Activated CD4-positive, CD25-positive, alpha-beta regulatory T cell treated with anti-CD3 and anti-CD28 coated beads, Interleukin-2, amount 50 U/mL, for 72 hours (primary cell): ENCODE results near the gene ATAD2B.

Experiments used
- DNase-seq: peaks from one replicate; pipeline ENCODE4 v3.0.0; 2021

ATAD2B gene

DNA sequence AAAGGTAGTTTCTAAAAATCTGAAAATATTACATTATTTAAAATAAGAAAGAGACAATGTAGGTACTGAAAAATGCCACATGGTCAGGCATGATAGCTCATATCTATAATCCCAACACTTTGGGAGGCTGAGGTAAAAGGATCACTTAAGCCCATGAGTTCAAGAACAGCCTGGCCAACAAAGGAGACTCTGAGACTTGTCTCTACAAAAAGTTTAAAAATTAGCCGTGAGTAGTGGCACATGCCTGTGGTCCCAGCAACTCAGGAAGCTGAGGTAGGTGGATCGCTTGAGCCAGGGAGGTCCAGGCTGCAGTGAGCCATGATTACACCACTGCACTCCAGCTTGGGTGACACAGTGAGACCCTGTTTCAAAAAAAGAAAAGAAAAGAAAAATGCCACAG is 21.8 kb downstream of the ATAD2B start:
- no peak for DNase-seq

DNA sequence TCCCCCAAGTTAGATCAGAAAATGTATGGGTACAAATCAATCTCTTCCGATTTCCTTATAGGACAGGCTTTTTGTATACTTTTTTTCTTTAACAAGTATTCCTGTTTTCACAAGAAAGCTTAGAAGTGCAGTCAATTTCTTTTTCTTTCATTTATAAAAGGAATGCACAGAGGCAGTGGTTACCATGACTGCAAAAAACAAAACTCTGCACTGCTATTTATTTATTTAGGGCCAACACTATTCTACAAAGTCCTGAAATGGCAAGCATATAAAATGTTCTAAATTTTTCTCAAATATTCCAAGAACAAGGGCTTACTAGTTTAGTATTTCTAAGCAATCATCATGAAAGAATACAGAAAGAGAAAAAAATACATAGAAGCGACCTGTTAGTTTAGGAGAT is 22.2 kb downstream of the ATAD2B start:
- no peak for DNase-seq

DNA sequence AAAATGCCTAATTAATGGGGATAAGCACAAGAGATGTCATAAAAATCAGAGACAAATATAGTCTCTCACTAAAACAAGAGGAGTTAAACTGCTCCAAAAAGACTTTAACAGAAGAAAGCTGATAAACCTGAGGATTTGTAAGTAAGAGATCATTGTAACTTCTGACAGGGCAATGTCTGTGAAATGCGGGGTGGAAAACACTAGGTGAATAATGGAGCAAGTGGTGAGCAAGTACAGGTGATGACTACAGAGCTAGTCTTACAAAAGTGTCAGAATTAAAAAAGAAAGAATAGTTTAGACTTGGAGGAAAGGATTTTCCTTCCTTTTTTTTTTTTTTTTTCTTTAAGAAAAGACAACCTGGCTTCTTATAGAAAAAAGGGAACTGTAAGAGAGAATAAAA is 22.7 kb downstream of the ATAD2B start:
- no peak for DNase-seq

DNA sequence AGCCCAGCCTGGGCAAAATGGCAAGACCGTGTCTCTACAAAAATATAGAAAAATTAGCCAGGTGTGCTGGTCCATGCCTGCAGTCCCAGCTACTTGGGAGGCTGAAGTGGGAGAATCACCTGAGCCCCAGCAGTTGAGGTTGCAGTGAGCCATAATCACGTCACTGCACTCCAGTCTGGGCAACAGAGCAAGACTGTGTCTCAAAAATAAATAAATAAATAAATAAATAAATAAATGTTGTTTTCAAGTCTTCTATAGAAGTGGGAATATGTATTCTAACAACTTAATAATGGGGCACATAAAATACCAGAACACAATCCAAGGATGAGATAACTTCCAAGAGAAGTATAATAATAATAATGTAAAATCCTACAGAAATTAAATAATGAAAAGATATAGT is 23.9 kb downstream of the ATAD2B start:
- DNase-seq = no peak

DNA sequence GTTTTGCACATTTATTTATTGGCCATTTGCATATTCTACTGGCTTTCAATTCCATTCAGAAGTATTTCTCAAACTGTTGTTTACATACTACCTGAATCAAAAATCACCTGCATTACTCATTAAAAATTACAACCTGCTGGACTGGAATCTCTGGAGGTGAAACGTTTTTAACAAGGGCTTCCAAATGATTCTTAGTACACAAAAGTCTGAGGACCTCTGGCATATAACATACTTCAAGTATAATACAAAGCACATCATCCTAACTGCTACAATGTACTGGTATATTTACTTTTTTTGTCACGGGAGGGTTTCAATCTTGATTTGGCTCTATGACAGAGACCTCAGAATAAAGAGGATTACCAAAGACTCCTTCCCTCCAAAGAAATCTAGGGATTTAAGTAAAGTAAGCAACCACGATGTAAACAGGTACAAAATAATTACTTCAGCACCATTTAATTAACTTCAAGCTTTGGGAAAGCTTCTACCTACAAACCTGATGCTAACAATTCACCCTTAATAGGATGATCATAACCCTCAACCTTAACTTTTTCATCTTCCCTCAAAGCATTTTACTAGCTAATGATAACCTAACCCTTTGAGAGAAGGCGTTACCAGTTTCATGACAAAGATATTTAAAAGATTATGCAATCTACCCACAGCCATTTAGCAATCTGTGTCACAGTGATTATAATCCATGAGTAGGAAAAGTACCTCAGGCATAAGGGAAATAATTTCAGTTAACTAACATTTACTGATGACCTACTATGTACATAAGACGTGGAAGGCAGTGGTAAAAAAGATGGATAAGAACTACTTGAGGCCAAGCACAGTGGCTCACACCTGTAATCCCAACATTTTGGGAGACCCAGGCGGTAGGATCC is 24.7 kb downstream of the ATAD2B start:
- no peak for DNase-seq

DNA sequence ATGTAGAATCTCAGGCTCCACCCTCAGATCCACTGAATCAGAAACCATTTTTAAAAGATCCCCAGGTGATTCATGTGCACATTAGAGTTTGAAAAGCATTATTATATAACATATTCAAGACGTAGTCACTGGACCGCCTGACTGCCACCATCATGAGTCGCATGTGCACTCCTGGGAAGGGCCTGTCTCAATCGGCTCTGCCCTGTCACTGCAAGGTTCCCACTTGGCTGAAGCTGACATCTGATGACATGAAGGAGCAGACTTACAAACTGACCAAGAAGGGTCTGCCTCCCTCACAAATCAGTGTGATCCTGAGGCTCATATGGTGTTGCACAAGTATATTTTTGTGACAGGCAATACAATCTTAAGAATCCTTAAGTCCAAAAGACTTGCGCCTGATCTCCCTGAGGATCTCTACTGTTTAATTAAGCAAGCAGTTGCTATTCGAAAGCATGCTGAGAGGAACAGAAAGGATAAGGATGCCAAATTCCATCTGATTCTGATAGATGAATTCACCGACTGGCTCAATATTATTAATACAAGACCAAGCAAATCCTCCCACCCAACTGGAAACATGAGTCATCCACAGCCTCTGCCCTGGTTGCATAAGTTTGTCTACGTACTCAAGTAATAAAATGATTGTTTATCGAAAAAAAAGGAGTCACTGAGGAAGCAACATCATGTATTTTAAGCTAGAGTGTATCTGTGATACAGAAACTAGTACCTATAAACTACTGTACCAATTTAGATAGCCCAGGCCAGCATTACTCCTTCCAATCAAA is 26.2 kb downstream of the ATAD2B start:
- DNase-seq = no peak

DNA sequence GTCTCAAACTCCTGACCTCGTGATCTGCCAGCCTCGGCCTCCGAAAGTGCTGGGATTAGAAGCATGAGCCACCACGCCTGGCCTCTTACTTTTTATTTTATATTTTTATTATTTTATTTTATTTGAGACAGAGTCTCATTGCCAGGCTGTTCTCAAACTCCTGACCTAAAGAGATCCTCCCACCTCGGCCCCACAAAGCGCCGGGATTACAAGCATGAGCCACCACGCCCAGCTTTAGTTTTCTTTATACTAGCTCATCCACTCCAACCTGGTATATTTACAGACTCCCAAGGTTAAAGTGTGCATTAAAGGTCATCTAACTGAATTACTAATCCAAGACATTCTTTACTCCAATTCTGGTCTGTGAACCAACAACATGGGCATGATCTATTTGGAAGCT is 26.8 kb downstream of the ATAD2B start:
- DNase-seq = no peak

DNA sequence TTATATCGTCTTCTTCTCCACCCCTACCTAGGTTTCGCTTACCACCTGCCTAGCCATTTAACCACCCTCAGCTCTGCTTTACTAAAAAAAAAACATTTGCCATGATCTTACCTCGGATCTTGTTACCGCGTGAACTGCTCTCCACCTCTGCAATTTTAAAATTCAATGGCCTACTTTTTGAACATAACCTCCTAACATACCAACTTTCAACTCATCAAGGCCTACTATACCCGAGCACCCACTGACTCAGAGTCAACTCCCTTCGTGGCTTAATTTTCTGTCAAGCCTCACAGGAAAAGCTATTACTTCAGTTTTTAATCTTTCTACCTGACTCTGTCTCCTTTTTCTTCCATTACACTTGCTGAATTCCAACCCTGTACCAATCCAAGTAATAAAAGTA is 55.7 kb downstream of the ATAD2B start:
- DNase-seq = no peak

DNA sequence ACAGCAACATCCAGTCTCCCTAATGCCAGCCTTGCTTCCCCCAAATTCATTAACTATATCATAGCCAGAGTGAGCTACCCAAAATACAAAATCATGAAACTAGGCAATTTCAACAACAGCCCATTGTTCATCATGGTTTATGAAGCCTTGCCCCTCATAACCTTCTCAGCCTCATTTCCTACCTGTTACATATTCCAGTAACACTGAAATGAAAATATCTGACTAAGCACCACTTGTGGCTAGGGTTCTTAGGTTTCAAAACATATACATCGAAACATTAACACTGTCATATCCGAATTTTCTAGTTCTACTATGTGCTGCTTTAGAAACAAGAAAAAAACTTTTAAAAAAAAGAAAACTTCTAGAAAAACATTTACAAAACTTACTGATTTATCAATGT is 59.5 kb downstream of the ATAD2B start:
- DNase-seq = no peak

DNA sequence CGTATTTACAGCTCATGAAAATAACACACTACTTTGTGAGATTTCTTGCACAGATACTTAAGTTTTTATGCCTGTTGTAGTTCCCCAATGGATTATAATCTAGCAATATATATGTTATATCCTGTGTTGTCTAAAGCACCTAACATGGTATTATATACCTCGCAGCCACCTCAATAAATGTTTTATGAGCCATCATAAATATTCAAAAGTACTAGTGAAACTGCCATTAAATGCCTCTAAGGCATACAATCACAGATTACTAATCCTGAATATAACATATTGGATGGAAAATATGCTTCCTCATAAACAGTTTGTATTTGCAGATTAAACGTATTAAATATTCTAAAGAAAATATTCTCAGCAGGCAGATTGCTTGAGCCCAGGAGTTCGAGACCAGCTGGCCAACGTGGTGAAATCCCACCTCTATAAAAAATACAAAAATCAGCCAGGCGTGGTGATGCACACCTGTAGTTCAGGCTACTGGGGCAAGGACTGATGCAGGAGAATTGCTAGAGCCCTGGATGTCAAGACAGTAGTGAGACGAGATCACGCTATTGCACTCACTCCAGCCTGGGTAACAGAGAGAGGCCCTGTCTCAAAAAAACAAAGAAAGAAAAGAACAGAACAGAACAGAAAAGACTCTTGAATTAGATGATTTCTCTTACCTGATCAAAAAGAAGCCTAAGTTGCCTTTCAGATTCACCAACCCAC is 64.1 kb downstream of the ATAD2B start:
- DNase-seq = no peak

DNA sequence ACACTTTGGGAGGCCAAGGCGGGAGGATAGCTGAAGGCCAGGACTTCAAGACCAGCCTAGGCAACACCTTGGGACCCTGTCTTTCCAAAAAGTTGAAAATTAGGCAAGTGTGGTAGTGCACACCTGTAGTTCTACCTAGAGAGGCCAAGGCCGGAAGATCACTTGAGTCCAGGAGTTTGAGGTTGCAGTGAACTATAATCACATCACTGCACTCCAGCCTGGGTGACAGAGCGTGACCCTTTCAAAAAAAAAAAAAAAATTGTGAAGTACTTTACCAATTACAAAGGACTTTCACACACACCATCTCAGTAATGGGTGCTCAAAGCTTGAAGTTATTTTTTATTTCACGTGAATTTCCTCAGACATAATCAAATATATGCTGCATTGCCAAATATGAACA is 65.0 kb downstream of the ATAD2B start:
- no peak for DNase-seq

DNA sequence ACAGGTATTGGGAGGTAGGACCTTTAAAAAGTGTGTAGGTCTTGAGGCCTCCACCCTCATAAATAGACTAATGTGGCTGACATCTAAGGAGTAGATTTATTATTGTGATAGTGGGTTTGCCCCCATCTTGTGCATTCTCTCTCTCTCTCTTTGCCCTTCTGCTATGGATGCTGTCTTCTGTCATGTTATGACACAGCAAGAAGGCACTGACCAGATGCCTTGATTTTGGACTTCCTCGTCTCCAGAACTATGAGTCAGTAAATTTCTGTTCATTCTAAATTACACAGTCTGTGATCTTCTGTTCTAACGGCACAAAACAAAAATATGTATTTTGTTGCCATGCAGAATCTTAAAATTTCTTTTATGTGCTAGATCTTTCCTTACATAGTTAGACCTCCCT is 66.9 kb downstream of the ATAD2B start:
- DNase-seq = no peak

DNA sequence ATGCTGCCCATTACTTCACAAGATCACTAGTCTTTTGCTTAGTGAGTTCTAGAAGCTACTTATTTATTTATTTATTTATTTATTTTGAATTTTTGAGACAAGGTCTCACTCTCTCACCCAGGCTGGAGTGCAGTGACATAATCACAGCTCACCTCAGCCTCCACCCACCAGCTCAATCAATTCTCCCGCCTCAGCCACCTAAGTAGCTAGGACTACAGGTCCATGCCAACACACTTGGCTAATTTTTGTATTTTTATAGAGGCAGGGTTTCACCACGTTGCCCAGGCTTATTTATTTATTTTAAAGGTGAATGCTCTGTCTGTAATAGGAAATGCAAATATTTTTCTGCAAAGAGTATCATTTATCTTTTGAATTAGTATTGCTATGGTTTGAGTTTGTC is 67.7 kb downstream of the ATAD2B start:
- no peak for DNase-seq

DNA sequence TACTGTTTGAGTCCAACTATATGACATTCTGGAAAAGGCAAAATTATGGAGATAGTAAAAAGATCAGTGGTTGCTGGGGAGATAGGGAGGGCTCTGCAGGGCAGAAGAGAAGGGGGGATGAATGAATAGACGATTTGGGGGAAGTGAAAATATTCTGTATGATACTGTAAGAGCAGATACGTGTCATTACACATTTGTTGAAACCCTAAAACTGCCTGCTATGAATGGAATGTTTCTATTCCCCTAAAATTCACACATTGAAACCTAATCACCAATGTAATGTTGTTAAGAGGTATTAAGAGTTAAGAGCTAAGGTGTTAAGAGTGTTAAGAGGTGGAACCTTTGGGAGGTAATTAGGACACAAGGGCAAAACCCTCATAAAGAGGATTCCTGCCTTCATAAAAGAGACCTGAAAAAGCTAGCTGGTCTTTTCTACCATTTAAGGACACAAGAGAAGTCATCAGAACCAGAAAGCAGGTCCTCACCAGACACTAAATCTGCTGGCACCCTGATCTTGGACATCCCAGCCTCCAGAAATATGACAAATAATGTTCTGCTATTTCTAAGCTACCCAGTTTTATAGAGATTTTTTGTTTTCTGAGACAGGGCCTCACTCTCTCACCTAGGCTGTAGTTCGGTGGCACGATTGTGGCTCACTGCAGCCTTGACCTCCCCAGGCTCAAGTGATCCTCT is 76.2 kb downstream of the ATAD2B start:
- DNase-seq = no peak

DNA sequence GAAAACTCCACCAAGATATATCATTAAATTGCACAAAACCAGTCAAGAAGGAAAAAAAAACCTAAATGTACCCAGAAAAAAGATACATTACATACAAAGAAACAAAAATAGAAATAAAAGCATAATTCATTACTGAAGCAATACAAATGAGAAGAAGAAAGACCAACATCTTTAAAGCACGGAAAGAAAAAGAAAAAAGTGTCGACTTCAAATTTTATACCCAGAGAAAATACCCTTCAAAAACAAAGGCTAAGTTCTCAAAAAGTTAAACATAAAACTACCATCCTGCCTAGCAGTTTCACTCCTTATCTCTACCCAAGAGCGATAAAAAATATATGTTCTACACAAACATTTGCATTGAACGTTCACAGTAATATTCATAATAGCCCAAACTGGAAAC is 82.0 kb downstream of the ATAD2B start:
- DNase-seq = no peak

DNA sequence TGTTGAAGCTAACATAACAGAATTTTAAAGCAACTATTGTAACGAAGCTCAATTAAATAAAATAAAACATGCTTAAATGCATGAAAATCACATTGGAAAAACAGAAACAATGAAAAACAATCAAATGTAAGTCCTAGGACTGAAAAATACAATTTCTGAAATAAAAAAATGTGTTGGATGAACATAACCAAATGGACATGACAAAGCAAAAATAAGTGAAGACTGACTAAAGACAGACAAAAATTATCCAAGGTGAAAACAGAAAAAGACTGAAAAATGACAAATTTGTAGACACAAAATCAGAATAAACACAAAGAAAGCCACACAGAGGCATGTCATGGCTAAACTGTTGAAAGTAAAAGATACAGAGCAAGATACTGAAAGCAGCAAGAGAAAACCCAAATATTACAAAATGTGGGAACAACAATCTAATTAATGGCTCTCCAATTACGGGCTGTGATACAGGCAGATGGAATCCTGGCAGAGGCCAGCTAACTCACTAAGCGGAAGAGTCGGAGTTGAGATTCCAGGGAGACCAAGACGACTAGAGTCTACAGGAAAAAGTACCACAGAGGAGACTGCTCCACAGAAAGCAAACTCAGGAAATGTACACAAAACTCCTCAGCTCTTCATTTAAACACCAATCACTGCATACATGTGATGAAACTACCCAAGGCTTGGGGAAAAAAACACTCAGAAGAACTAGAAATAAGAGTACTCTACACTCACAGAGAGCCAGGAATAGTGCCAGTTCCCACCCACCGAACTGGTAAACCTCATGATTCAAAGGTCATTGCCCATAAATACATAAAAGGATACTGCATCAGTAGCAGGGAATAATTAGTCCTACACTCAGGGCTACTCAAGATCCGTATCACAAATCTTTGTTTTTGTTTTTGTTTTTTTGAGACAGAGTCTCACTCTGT is 83.6 kb downstream of the ATAD2B start:
- no peak for DNase-seq

DNA sequence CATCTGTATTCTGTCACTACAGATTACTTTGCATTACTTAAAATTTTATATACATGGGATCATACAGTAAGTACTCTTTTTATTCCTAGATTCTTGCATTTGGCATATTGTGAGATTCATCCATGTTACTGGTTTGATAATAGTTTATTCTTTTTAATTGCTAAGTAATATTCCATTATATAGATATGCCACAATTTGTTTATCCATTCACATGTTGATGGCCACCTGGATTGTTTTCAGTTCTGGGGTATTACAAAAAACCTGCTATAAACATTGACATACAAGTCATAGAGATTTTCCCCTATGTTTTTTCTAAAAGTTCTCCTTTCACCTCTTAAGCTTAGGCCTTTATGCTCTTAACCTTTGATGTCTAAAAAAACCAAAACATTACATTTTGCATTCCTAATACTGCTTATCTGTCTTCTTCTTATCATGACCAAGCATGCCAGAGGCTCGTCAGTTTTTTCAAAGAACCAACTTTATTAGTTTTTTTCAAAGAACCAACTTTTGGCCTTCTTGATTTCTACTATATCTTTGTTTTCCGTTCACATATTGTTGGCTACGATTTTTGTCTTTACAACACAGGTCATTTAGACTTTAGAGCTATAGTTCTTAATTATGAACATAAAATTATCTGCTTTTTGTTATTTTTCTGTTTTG is 86.9 kb downstream of the ATAD2B start:
- DNase-seq = no peak

DNA sequence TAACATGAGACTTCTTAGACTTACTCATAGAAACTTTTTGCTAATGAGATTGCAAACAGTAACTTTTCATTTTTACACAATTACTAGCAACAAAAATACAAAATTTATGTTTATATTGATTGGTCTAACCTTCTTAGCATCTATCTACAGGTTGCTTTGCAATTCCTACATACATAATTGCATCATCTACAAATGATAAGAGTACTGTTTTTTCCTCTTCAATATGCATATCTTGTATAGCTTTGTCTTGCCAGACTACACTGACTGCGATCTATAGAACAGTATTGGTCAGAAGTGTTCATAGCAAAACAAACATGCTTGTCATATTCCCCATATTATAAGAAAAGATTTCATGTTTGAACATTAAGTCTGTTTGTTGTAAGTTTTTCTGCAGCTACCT is 87.9 kb downstream of the ATAD2B start:
- no peak for DNase-seq

DNA sequence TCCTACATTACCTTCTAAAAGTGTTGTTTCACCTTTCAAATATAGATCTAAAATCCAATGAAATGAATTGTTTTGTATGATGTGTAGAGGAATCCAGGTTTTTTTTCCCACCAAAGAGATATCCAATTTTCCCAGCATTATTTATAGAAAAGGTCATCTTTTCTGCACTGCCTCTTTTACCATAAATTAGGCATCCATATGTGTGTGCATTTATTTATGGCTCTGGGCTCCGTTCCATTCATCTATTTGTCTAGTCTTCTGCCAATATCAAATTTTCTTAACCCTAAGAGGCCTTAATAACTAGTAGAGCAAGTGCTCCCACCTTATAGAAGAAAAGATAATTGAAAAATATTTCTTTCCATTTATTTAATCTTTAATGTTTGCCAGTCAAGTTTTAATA is 88.3 kb downstream of the ATAD2B start:
- no peak for DNase-seq

DNA sequence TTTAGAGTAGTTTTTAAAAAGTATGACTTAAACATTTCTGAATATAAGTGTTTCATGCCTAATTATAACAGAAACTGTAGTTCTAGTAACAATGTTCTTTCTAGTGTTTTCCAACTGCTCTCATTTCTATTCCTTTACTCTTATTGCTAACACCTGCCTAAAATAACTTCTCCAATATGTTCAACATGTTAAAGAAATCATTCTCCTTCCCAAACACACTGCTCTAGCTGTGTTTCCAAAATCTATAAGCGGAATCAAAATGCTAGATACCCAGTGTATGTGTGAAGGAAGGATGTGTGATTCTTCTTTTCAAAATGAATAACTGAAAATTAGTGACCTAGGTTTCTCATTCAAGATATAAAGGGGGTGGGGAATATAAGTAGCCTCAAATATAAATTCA is 89.1 kb downstream of the ATAD2B start:
- no peak for DNase-seq

DNA sequence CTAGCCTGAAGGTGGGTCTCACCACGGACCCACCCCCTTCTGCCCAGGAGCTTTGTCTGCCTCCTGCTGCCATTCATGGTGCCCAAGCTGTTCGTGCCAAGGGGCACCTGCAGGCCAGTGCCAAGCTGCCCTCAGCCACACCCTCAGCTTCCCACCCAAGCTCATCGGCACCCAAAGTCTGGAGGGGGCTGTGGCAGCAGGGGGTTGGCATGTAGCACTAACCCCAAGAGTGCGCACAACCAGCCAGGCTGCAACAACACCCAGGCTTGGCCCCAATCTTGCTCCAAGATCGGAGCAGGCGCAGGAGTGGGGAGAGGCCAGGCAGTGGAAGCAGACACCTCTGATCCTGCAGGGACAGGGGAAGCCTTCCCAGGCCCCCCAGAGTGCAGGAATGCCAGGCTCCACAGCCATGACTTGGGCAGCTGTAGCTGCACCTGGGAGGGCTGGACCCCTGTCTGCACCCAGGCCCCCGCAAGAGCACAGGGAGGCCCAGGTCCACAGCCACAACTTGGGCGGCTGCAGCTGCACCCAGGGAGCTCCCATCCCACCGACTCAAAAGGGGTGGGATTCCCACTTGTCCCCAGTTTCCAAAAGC is 89.9 kb downstream of the ATAD2B start:
- no peak for DNase-seq
